HG03066 (cell line): ENCODE measurements around the gene CEMIP2.
"Not testable (repeated sequence)": the region's sequence is repeated elsewhere in the genome, so short reads cannot be mapped to it uniquely, and the experiment has no call there.

Experiments used
- ATAC-seq: cut with Tn5 transposase; IDR thresholded peaks from one replicate; pipeline ENCODE4 v1.9.1; 2021; ENCODE audit warnings: low read depth; ENCODE audit not compliant: unreplicated experiment

CEMIP2 gene

DNA sequence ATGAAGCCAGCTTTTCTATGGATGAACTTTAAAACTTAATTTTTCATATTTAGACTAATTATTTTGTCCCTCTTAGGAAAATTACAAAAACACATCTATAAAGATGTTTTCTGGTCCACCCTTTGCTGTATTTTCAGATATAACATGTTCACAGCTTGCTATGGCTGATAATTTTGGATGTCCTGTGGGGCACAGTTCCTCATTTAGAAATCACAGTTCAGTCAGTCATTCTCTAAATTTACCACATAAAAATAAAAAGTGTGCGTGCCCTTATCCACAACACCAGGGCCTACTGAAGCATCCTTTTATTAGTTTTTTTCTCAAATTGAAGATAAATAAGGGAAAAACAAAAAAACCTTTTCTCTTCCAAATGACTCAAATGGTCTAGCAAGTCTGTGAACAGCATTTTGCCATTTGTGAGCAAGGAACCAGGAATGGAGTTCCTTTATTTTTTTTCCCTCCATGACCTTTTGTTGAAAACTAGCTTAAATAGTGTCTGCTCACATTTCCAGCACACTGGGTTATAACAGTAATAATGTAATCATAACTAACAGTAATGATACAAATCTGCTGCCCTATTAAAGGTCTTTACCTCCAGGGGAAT is 87.1 kb downstream of the CEMIP2 start:
- ATAC-seq: no peak

DNA sequence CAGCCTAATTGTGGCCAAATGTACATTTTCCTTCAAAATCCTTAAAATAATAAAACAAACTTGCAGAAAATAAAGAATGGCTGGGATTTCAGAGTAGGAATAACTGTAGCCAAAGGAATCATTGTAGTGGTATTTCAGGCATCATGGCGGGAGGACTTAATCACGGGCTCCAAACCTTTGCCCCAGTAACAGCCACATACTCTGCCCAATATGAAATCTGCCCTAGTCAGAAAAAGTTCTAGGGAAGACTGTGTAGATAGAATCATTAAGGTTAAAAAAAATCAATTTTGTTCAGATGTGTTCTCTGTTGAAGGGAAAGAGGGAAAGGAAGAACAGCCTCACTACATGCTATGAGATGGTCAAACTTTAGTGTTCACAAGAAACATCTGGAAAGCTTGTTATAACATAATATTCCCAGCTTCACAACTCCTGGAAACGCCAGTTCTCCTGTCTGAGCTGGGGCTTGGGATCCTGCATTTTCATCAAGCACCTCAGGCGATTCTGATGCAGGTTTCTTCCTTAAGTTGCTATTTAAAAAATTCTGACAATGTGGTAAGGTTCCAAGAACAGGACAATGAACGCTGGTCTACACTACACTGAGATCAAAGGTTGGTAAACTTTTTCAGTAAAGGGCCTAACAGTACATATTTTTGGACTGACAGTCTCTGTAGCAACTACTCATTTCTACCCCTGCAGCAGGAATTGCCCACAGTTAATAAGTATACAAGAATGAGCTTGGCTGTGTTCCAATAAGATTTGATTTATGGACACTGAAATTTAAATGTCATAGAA is 87.9 kb downstream of the CEMIP2 start:
- ATAC-seq: no peak

DNA sequence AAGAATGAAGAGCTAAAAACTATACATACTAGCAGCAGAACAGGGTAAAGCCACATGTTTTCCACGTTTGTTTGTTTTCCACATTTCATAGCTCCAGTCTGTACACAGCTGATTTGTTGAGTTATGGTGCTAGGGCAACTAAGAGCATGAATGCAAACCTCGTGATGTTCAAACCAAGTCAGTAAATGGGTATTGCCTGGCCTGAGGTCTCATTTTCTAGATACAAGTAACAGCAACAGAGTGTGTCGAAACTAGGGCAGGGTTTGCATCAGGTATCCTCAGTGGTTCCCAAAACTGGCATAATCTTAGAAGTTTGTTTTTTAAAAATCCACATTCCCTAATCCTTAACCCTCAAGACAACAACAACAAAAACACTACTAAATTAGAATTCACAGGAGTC is 89.3 kb downstream of the CEMIP2 start:
- no peak for ATAC-seq

DNA sequence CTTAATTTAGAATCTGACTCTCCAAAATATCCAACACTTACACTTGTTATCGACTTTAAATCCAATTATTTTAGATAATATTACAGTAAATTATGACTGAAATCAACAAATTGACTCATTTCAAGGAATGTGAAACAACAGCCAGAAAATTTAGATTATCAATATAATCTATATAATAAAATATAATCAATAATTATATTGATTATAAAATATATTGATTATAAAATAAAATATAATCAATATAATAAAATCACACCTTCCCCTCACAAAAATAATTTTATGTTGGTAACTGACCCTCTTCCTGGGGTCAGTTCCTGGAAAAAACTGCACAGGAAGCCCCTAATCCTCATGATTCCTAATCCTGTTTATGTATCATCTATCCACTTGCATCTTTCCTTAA is 91.1 kb downstream of the CEMIP2 start:
- no peak for ATAC-seq

DNA sequence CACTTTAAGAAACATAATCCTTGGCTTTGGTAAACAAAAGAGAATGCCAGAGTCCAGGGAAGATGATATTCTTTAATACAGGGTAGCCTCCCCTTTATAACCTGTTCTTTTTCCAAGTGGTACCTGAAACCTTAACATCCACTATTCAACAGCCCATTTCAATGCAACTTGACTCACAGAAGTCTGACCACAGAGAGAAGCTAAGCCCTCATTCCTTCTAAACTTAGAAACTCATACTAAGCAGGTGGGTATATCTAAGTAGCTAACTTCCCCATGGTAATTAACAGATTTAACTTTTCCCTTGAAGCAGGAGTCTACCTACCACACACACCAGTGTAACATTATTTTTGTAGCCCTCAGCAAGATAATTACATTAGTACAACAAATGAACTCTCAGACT is 91.9 kb downstream of the CEMIP2 start:
- no peak for ATAC-seq

DNA sequence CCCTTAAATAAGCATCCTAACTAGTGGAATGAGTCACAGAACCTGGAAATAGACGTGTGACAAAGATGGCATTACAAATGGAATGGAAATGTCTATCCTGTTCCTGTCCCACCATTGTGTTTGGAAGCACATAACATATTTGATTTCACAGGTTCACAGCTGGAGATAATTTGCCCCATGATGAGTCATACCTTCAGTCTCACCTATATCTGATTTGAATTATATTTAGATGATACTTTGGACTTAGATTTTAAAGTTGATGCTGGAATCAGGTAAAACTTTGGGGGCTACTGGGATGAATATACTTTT is 92.5 kb downstream of the CEMIP2 start:
- ATAC-seq: no peak

DNA sequence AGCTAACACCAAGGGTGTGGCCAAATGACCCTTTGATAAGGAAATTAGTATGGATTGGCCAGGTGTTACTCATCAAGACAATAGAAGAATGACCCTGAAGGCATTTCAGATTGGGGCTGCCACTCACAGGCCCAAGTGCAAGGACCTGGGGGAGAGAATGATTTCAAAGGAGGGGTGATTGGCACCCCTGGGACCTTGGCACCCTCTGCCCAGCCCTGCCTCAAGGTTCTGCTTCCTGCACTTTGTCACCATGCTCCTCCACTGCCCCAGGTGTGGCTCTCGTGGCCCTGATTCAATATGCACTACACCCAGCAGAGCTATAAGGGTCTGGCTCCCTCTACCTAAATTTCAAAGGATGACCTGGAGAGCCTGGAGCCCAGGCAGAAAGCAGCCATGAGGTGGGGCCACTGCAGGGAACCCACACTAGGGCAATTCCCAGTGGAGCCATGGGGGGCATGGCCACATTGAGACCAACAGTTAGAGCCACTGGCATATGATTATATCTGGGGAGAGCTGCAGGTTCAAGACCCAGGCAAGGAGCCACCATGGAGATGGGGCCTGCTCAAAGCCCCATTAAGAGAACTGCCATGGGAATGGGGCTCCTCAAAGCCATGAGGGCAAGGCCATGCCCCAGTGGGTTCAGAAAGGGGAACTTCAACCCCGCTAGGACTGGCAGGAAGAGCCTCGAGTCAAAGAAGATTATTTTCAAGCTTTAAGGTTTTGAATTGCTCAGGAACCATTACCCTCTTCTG is 93.0 kb downstream of the CEMIP2 start:
- no peak for ATAC-seq

DNA sequence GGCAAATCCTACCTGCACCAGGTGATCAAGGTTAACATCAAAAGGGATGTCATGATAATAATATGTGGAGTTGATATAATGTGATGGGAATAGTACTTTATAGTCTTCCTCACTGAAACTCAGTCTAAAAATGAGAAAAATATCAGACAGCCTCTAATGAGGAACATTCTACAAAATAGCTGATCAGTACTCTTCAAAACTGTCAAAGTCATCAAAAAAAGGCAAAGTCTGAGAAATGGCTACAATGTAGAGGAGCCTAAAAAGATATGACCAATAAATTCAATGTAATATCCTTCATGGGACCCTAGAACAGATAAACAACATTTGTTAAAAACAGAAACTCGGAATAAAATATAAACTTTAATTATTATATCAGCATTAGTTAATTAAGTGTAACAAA is 95.7 kb downstream of the CEMIP2 start:
- no peak for ATAC-seq

DNA sequence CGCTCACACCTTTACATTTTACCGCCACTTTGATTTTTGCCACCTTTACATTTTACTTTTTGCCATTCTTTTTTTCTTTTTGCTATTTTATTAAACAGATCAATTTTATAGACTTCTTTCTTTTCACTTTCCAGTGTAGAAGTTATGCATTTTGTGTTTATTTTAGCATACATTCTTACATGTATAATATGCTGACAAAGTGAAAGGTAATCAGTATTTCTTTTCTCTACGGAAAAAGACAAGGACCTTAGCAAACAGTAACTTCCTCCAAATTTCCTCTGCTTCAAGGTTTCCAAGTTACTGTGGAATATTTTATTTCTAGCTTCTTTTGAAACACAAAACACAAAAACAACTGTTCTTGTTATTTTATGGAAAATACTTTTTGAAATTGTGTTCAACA is 97.0 kb downstream of the CEMIP2 start:
- ATAC-seq: no peak

DNA sequence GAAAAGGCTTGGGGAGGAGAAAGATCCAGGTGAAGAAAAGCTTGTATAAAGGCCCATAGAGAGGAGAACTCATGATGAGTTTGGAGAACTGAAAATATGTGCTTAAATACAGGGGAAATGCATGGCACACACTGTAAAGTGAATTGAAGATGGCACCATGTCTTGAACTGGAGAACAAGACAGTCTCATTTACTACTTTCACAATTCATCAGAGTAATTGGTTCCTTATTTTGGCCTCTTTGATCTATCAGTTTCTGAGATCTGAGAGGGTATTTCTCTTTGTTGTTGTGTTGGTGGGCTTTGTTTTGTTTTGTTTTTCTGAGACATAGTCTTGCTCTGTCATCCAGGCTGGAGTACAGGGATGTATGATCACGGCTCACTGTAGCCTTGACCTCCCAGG is 98.2 kb downstream of the CEMIP2 start:
- ATAC-seq: no peak

DNA sequence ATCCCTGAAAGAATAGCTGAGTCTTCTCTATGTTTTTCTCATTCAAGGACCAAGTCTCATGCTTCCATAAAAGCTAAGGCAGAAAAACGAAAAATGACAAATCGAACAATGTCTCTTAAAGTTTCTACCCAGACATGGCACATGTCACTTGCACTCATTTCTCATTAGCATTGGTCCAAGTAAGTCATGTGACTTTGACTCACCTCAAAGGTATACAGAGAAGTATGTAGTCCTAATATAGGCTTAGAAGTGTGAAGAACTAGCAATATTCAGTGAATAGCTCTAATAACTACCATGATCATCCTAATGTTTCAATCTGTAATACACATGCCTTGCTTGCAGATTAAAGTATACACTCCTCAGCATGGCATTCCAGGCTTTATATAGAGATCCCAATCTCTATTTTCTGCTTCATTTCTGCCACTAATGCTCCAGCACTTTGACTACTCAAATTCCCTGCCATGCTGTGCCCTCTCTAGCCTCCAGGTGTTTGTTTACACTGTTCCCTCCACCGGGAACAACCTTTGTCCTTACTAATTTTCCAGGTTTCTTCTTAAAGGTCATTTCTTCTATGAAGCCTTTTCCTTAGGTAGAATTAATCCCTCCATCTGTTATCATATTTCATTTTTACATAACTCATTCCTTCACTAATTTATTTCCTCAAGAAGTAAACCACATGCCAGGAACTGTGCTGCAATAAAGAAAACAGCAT is 98.9 kb downstream of the CEMIP2 start:
- ATAC-seq: no peak

DNA sequence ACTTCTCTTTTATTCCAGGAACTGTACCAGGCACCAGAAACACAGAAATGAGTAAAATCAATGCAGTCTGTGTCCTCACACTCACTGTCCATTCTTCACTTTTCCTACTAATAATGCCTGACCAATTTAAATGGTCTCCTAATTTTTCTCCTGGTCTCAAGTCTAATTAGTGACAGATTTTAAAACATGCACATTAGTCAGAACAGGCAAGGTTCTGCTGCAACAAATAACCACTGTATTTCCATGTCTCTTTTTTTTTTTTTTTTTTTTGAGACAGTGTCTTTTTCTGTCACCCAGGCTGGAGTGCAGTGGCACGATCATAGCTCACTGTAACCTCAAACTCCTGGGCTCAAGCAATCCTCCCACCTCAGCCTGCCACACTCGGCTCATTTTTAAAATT is 99.6 kb downstream of the CEMIP2 start:
- ATAC-seq: no peak

DNA sequence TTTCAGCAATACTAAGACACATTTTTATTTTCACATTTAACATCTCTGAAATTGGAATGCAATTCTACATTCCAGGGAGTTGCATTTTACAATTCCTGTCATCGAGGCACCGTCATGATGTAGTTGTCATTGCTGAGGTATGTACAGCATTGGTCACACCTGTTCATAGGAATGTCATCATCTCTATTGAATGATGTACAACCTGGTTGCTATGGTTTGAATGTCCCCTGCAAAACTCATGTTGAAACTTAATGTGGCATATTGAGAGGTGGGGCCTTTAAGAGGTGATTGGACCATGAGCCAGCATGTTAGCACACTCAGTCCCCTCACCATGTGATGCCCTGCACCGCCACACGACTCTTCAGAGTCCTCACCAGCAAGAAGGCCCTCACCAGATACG is 103.1 kb downstream of the CEMIP2 start:
- ATAC-seq: no peak

DNA sequence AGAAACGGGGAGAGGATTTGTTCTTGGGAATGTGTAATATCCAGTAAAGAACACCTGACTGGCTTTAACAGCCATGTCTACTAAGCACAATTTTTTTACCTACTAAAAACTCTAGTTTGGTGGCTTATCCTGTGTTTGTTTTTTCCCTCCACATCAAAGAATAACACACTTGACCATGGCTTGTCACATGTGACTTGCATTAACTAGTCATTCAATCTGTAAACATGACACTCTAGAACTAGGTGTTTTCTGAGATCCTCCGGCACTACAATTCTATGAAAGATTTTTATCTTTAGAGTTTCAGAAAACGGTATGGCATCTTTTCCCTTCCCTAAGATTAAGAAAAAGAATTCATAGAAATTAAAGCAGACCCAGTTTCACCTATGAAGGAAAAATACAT is 103.7 kb downstream of the CEMIP2 start:
- no peak for ATAC-seq

DNA sequence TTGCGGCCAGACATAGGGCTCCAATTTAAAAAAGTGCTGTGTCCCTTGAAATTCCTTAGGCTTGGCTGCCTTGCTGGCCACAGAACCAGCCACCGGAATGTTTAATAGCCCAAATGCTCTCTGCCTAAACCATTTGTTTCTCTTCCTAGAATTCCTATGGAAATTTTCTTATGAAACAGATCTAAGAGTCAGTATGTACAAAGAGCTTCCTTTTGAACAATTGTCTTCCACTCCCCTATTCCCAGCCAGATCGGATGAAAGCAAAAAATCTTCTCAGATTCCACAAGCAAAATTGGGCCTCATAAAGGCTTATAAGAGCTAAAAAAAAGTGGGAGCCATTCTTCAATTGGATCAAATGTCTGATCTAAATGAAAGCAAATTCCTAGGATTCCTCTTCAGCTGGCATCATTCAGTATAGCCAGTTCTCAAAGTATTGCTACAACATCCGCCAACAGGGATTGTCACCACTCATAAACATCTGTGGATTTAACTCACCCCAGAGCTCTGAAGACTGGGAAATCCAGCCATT is 104.3 kb downstream of the CEMIP2 start:
- no peak for ATAC-seq

DNA sequence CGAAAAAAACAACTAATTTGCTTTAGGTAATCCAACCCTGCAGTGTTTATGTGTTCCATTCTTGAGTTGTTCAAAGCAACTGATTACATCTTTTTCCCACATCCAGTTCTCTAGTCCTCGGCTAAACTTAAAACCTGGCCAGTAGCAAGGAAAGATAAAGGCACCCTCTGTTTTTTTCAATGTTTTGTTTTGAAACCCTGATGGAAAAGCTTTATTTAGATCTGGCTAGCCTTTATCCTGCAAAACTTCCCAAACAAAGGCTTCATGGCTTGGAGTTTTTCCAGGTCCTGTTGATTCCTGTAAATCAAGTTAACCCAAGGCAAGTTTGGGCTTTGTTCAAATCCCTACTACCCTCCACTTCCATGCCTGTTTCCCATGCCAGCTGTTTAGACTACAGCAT is 105.1 kb downstream of the CEMIP2 start:
- ATAC-seq: no peak

DNA sequence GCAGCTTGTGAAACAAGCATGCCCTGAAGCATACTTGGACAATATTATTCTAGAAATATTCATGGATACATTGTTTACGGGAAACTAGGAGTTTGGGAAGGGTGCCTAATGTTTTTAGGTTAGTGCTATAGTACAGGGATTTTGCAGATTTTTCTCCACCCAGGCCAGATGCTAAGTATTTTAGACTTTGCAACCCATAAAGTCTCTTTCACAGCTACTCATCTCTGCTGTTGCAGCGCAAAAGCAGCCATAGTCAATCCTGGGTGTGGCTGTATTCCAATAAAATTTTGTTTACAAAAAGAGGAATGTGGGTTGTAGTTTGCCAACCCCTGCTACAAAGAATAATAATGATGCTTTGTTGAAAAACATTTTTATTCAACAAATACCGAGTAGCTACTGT is 106.2 kb downstream of the CEMIP2 start:
- ATAC-seq: no peak

DNA sequence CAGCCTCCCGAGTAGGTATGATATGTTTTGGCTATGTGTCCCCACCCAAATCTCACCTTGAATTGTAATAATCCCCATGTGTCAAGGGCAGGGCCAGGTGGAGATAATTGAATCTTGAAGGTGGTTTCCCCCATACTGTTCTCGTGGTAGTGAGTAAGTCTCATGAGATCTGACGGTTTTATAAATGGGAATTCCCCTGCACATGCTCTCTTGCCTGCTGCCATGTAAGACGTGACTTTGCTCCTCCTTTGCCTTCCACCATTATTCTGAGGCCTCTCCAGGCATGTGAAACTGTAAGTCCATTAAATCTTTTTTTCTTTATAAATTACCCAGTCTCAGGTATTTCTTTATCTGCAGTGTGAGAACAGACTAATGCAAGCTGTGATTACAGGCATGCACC is 111.0 kb downstream of the CEMIP2 start:
- ATAC-seq: not testable (repeated sequence)

DNA sequence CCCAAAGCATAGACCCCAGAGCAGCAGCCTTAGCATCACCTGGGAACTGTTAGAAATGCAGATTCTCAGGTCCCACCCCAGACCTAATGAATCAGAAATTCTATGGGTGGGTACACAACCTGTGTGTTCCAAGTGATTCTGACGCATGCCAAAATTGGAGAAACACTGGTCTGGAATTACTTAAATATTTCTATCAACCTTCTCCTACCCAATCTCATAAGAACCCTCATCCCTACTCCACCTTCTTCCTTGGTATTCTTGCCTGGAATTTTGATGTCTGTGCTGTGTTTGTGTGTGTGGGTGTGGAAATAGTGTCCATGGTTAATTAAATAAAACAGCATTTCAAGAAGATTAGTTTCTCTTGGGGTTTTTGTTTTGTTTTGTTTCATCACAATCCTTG is 111.8 kb downstream of the CEMIP2 start:
- no peak for ATAC-seq

DNA sequence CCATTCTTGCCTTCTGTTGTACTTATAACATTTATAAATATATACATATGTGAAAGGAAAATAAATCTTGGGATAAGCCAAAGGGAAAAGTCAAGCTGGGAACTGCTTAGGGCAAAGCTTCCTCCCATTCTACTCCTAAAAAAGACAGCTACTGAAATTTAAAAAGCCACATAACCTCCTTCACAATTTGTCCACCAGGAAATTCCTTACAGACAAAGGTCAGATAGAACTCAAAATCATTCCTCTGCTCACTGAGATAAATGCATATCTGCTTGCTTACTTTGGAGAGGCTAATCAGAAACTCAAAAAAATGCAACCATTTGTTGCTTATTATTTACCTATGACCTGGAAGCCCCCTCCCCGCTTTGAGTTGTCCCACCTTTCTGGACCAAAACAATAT is 112.5 kb downstream of the CEMIP2 start:
- ATAC-seq: no peak

DNA sequence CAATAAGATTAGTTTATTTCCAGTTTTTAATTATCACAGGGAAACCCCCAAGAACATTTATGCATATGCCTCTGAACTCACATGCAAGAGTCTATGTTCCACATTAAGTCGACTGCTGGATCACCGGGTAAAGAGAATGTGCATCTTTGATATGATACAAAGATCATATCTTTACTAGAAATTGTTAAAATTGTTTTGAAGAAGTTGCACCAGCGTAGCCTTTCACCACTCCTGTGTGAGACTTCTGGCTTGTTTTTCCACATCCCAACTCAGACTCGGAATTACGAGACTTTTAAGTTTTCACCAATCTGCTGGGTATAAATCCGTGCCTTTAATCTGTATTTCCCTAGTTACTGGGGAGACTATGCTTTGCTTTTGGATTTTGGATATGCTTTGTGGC is 113.2 kb downstream of the CEMIP2 start:
- ATAC-seq: no peak
